Activated effector memory CD4-positive, alpha-beta T cell treated with Interleukin-2 at 50 U/mL for 16 hours (primary cell): ENCODE measurements around the gene HLA-A.
A peak's percentile ranks its signal among the peaks of the same experiment; 100 is the strongest.
"Not testable (repeated sequence)": the region's sequence is repeated elsewhere in the genome, so short reads cannot be mapped to it uniquely, and the experiment has no call there.

Experiments
- DNase-seq: peaks from one replicate; pipeline ENCODE4 v3.0.0-alpha.2; 2020

HLA-A gene

DNA sequence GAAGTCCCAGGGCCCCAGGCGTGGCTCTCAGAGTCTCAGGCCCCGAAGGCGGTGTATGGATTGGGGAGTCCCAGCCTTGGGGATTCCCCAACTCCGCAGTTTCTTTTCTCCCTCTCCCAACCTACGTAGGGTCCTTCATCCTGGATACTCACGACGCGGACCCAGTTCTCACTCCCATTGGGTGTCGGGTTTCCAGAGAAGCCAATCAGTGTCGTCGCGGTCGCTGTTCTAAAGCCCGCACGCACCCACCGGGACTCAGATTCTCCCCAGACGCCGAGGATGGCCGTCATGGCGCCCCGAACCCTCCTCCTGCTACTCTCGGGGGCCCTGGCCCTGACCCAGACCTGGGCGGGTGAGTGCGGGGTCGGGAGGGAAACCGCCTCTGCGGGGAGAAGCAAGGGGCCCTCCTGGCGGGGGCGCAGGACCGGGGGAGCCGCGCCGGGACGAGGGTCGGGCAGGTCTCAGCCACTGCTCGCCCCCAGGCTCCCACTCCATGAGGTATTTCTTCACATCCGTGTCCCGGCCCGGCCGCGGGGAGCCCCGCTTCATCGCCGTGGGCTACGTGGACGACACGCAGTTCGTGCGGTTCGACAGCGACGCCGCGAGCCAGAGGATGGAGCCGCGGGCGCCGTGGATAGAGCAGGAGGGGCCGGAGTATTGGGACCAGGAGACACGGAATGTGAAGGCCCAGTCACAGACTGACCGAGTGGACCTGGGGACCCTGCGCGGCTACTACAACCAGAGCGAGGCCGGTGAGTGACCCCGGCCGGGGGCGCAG lies at the start of gene HLA-A:
TSS of gene HLA-A (plus strand) at position 258 of the 778 bp plus-strand sequence. CDS start at position 280, 22 bp downstream.
- DNase-seq = peak; percentile 88

DNA sequence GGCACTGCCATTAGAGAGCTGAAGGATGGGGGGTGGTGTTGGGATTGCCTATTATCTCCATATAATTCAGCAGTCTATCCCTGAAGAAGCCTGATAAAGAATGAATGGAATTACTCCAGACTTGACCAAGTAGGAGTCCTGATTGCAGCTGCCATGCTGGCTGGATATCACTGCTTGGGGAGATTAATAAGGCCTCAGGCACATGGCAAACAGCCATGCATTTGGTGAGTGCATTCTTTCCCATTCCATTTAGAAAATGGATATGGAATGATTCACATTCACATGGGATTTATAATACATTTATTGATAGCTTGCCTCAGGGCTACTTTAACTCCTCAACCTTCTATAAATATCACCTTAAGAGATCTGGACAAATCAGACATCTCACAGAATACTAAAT lies 49.6 kb upstream of the HLA-A start:
- DNase-seq = no peak

- DNase-seq = no peak
These were observed 43.1 kb upstream of the HLA-A start for GRCh38 chr6:29899281-29899680.

- DNase-seq = no peak
These were observed 37.0 kb upstream of the HLA-A start for GRCh38 chr6:29905286-29905685.

GRCh38 chr6:29907637-29908340 lies 34.5 kb upstream of the HLA-A start:
- no peak for DNase-seq

GRCh38 chr6:29908341-29908662 lies 34.0 kb upstream of the HLA-A start:
- DNase-seq = no peak

DNA sequence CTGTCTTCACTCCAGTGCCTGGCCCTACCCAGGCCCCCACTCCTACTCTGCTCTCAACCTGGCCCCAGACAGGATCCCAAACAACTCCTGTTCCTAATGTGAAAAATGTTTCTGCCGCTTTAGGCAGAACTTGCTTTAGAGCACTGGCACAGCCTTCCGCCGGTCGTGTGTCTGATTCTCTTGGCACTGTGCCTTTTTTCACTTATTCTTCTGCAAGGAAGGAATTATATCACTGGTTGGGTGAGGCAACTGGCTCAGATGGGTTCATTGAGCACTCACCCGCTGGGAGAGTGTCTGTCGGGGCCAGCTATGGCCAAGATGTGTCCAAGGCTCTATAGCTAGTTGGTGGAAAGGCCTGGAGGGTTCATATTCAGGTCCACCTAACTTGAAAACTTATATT lies 33.6 kb upstream of the HLA-A start:
- DNase-seq = no peak

DNA sequence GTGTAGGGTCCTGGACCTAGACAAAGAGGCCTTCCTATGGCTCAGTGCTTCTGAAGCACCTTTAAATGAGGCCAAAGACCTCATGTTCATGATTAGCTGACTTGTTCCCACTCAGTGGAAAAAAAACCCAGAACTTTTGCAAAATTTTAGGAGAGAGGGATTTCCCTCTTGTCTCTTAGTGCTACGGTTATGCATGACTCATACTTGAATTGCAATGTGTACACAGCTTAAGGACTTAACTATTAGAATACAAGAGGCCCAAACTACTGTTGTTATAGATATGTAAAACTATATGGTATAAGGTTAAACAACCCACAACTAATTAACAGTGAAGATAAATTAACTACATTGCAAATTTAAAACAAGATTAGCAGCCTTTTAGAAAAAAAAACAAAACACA lies 32.3 kb upstream of the HLA-A start:
- DNase-seq = no peak

GRCh38 chr6:29912840-29913239 lies 29.5 kb upstream of the HLA-A start:
- DNase-seq = no peak

DNA sequence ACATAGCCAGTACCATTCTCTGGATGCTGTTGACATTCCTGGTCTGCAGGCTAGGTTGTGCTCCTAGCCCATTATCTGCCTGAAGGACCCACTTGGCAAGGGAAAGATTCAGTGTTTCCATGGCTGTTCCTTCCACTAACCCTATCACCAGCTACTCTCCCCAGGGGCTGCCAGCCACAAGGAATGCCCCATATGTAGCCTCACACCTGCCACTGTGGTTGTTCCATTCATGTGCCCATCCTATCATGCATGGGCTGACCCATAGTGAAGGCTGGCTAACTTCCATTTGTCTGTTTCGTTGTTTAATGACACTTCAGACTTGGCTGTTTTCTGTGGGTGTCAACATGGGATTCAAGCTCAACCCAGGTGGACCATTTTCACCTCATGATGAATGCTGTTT lies 25.6 kb upstream of the HLA-A start:
- DNase-seq = no peak

GRCh38 chr6:29917857-29918256 lies 24.5 kb upstream of the HLA-A start:
- DNase-seq = no peak

DNA sequence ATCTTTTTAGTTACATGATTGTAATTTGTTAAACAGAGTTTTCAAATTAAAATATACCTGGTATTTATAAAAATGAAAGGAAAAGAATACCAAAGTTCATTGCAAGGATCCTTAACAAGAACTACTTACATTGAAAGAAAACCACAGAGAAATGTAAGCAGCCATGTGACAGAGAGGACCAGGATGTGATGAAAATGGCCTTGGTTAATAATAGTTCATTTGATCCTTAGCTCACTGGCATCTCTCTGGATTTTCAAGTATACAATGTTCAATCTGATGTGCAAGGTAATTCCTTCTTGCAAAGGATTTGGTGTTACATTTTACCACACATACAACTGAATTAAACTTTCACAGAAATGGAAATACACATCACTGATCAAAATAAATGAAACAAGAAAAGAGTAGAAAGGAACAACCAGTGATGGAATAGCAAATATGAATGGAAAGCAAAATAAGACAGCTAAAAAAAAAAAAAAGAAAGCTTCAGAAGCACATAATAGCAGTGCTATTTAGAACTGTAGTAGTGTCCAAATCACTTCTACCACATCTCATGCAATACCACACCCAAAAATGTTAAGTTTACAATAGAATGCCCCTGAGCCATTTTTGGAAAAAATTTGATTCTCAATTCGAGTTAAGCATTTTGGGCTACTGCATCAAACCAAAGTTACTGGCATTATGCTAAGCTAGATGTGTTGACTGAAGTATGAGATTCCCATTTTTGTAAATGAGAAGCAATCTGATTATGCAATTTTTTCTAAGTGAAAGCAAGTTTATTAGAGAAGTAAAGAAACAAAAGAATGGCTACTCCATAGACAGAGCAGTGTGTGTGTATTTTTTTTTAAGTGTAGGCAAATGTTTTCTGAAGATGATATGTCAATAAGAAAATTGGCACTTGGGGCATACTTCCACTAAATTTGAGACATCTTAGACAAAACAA lies 22.6 kb upstream of the HLA-A start:
- no peak for DNase-seq

GRCh38 chr6:29924287-29924686 lies 18.0 kb upstream of the HLA-A start:
- DNase-seq = no peak

- DNase-seq = no peak
These were observed 17.6 kb upstream of the HLA-A start for GRCh38 chr6:29924731-29925130.

- no peak for DNase-seq
These were observed 17.0 kb upstream of the HLA-A start for GRCh38 chr6:29925321-29925720.

DNA sequence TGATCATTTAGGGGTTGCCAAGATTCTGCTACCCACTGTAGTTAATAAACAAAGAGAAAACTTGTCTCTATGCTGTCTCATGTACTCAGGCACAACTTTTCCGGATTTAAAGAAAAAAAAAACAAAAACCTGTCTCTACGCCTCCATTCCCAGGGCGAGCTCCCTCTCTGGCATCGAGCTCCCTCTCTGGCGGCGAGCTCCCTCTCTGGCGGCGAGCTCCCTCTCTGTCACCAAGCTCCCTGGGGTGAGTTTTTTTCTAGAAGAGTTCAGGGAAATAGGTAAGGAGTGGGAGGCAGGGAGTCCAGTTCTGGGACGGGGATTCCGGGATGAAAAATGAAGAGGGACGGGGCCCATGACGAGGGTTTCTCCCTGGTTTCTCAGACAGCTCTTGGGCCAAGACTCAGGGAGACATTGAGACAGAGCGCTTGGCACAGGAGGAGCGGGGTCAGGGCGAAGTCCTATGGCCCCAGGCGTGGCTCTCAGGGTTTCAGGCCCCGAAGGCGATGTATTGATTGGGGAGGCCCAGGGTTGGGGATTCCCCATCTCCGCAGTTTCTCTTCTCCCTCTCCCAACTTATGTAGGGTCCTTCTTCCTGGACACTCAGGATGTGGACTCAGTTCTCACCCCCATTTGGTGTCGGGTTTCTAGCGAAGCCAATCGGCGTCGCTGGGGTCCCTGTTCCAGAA lies 16.5 kb upstream of the HLA-A start:
- no peak for DNase-seq

DNA sequence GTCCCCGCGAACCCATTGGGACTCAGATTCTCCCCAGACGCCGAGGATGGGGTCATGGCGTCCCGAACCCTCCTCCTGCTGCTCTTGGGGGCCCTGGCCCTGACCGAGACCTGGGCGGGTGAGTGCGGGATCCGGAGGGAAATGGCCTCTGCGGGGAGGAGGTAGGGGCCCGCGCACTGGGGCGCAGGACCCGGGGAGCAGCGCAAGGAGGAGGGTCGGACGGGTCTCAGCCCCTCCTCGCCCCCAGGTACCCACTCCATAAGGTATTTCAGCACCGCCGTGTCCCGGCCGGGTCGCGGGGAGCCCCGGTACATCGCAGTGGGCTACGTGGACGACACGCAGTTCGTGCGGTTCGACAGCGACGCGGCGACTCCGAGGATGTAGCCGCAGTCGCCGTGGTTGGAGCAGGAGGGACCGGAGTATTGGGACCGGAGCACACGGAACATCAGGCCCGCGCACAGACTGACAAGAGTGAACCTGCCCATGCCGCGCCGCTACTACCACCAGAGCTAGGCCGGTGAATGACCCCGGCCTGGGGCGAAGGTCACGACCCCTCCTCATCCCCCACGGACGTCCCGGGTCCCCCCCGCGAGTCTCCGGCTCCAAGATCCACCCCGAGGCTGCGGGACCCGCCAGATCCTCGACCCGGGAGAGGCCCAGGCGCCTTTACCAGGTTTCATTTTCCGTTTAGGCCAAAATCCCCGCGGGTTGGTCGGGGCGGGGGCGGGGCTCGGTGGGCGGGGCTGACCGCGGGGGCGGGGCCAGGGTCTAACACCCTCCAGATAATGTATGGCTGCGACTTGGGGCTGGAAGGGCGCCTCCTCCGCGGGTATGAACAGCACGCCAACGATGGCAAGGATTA lies 15.7 kb upstream of the HLA-A start:
- DNase-seq = peak; percentile 77

DNA sequence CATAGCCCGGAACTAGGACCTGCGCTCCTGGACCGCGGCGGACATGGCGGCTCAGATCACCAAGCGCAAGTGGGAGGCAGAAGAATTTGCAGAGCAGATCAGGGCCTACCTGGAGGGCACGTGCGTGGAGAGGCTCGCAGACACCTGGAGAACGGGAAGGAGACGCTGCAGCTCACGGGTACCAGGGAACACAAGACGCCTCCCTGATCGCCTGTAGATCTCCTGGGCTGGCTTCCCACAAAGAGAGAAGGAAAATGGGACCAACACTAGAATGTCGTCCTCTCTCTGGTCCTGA lies 15.1 kb upstream of the HLA-A start:
- no peak for DNase-seq

DNA sequence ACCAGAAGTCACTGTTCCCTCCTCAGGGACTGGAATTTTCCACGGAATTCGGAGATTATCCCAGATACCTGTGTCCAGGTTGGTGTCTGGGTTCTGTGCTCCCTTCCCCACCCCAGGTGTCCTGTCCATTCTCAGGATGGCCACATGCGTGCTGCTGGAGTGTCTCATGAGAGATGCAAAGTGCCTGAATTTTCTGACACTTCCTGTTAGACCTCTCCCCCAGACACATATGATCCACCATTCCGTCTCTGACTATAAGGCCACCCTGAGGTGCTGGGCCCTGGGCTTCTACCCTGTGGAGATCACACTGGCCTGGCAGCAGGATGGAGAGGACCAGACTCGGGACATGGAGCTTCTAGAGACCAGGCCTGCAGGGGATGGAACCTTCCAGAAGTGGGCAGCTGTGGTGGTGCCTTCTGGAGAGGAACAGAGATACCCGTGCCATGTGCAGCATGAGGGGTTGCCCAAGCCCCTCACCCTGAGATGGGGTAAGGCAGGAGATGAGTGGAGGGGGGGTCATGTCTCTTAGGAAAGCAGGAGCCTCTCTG lies 14.4 kb upstream of the HLA-A start:
- DNase-seq = no peak

- DNase-seq = not testable (repeated sequence)
These were observed 12.3 kb upstream of the HLA-A start for GRCh38 chr6:29930047-29930446.

DNA sequence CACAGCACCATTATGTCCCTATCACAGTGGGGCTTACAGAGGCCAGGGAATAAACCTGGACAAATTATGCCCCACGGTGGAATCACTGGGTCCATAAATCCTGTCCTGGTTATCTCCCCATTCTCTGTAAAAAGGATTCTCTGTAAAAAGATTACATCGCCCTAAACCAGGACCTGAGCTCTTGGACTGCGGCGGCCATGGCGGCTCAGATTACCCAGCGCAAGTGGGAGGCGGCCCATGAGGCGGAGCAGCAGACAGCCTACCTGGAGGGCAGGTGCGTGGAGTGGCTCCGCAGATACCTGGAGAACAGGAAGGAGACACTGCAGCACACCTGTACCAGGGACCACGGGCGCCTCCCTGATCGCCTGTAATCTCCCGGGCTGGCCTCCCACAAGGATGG lies 8.4 kb upstream of the HLA-A start:
- DNase-seq = no peak
